Bladder microvascular endothelial cell (primary cell): ENCODE data around the gene MYH16. TPM values are rescaled to one million over a fixed set of nuclear protein-coding genes. Genes with fewer than 3 reads are reported as not detected.

Experiments used
- total RNA-seq: library from RNA; depleted of rRNA; stranded (reverse); fragments of >200 nt; gene quantifications from 2 replicates; pipeline ENCODE4 v1.2.3, GENCODE V29; 2014

Gene MYH16
- total RNA-seq, result 0.13 and 0.16 TPM in 2 replicates

GRCh38 chr7:99272476-99273045 is at the start of gene MYH16:
MYH16 (plus strand) TSS chr7:99272839.

GRCh38 chr7:99325592-99326407 is 53.2 kb downstream of the MYH16 start, which contains the start of gene ARPC1A:
ARPC1A (plus strand) TSS chr7:99325898; CDS start chr7:99333354, 7,456 bp downstream.

Other genes starting within 250 kb of the MYH16 start
- 11.2 and 27.4 TPM in 2 replicates for gene SMURF1, start 128.7 kb upstream of the MYH16 start, total RNA-seq
- not detected in 2 replicates for gene KPNA7, start 64.7 kb upstream of the MYH16 start, total RNA-seq
- 154 and 191 TPM in 2 replicates for gene ARPC1A, start 53.1 kb downstream of the MYH16 start, total RNA-seq
- 488 and 710 TPM in 2 replicates for gene ARPC1B, start 101.9 kb downstream of the MYH16 start, total RNA-seq
- gene PDAP1, start 135.8 kb downstream of the MYH16 start, total RNA-seq, result 23.6 and 39.7 TPM in 2 replicates
- 76.2 and 103 TPM in 2 replicates for gene BUD31, start 136.1 kb downstream of the MYH16 start, total RNA-seq
- 3.6 and 5.8 TPM in 2 replicates for gene PTCD1, start 166.0 kb downstream of the MYH16 start, total RNA-seq
- gene CPSF4, start 166.1 kb downstream of the MYH16 start, total RNA-seq, result 21.9 and 24.7 TPM in 2 replicates
- gene ATP5MF, start 193.3 kb downstream of the MYH16 start, total RNA-seq, result 186 and 383 TPM in 2 replicates
- 4.2 and 6.9 TPM in 2 replicates for gene ZNF789, start 200.1 kb downstream of the MYH16 start, total RNA-seq
- gene ZNF394, start 227.4 kb downstream of the MYH16 start, total RNA-seq, result 24.3 and 25.0 TPM in 2 replicates
- 8.1 and 12.1 TPM in 2 replicates for gene ZKSCAN5, start 231.8 kb downstream of the MYH16 start, total RNA-seq